Hepatic stellate cell (primary cell): Measurements from ENCODE around the gene YPEL2.
A peak's percentile ranks its signal among the peaks of the same experiment; 100 is the strongest.
"Not testable (repeated sequence)": the region's sequence is repeated elsewhere in the genome, so short reads cannot be mapped to it uniquely, and the experiment has no call there.

ENCODE experiments used
- DNase-seq: peaks from one replicate; pipeline ENCODE4 v3.0.0; 2011; ENCODE audit warnings: low spot score

The YPEL2 gene, protein sequence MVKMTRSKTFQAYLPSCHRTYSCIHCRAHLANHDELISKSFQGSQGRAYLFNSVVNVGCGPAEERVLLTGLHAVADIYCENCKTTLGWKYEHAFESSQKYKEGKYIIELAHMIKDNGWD

GRCh38 chr17:59331129-59331928, at the start of gene YPEL2:
Gene YPEL2, plus strand, starts transcription at chr17:59331655. Its CDS starts 21,755 bp downstream, at chr17:59353410.
- DNase-seq: peak; percentile 98

GRCh38 chr17:59284317-59284716, 47.1 kb upstream of the YPEL2 start:
- DNase-seq: no peak

GRCh38 chr17:59287452-59287851, 44.0 kb upstream of the YPEL2 start:
- no peak for DNase-seq

- DNase-seq: no peak
Observed at GRCh38 chr17:59287891-59288290, 43.6 kb upstream of the YPEL2 start.

DNA sequence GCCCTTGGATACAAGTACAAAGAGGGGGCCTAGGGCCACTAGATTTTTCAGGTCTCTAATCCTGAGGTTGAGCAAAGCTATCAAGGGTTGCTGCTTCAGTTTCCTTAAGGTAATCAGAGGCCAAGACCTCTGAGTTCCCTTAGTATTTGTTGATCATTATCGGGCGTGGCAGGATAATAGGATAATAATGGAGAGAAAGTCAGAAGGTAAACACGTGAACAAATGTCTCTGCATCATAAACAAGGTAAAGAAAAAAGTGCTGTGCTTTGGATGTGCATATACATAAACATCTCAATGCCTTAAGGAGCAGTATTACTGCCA, 41.5 kb upstream of the YPEL2 start:
- no peak for DNase-seq

DNA sequence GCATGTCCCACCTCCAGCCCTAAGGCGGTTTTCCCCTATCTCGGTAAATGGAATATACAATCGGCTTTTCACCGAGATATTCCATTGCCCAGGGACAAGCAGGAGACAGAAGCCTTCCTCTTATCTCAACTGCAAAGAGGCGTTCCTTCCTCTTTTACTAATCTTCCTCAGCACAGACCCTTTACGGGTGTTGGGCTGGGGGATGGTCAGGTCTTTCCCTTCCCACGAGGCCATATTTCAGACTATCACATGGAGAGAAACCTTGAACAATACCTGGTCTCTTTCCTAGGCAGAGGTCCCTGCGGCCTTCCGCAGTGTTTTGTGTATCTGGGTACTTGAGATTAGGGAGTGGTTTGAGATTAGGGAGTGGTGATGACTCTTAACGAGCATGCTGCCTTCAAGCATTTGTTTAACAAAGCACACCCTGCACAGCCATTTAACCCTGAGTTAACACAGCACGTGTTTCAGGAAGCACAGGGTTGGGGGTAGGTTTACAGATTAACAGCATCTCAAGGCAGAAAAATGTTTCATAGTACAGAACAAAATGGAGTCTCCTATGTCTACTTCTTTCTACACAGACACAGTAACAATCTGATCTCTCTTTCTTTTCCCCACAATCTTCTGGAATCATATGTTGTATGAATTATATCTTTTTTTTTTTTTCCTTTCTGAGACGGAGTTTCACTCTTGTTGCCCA, 41.0 kb upstream of the YPEL2 start:
- DNase-seq: not testable (repeated sequence)

GRCh38 chr17:59292174-59292523, 39.3 kb upstream of the YPEL2 start:
- no peak for DNase-seq

DNA sequence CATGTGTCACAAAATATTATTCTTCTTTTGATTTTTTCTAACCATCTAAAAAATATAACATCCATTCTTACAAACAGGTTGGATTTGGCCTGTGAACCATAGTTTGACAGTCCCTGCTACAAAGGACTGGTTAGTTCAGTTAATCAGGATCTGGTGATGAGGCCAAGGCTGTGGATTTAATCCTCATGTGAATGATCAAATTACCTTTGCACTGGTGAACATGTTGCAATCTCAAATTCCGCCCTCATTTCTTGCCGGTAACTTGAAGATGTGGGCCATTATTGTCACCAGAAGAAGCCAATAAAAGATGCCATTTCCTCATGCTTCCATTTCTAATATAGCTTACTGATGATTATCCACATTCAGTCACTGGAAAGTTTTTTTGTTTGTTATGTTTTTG, 35.3 kb upstream of the YPEL2 start:
- no peak for DNase-seq

DNA sequence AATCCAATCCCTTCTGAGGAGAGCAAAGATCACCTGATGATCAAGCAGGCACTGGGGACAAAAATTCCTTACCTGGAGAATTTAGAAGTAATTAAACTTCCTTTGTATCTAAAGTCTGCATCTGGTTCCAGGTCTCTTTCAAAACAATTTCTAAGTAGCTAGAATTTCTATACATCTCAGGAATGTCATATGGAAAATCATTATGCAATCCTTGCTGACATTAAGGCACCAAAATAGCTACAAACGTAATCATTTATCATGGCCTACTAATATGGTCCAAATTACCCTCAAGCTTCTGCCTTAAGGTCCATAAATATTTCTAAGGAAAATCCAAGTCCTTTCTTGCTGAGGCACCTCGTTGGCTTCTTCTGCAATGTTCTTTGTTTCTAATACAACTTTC, 32.9 kb upstream of the YPEL2 start:
- no peak for DNase-seq

GRCh38 chr17:59299400-59300092, 31.9 kb upstream of the YPEL2 start:
- no peak for DNase-seq

- DNase-seq: no peak
Observed at GRCh38 chr17:59300941-59301340, 30.5 kb upstream of the YPEL2 start.

- DNase-seq: no peak
Observed at GRCh38 chr17:59304811-59305210, 26.6 kb upstream of the YPEL2 start.

- no peak for DNase-seq
Observed at GRCh38 chr17:59310263-59310920, 21.1 kb upstream of the YPEL2 start.

- peak; percentile 51 for DNase-seq
Observed at GRCh38 chr17:59311051-59311468, 20.4 kb upstream of the YPEL2 start.

DNA sequence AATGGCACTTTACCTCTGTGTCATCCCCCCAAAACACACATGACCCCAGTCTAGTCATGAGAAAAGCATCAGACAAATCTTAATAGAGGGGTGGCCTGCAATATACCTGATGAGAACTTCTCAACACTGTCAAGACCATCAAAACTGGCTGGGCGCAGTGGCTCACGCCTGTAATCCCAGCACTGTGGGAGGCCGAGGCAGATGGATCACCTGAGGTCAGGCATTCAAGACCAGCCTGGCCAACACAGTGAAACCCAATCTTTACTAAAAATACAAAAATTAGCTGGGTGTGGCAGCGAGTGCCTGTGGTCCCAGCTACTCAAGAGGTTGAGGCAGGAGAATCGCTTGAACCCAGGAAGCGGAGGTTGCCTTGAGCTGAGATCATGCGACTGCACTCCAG, 19.9 kb upstream of the YPEL2 start:
- not testable (repeated sequence) for DNase-seq

- no peak for DNase-seq
Observed at GRCh38 chr17:59315866-59316265, 15.6 kb upstream of the YPEL2 start.

GRCh38 chr17:59327121-59327980, 4.1 kb upstream of the YPEL2 start:
- no peak for DNase-seq

GRCh38 chr17:59327981-59328290, 3.5 kb upstream of the YPEL2 start:
- DNase-seq: no peak

- DNase-seq: no peak
Observed at GRCh38 chr17:59328601-59329000, 2.9 kb upstream of the YPEL2 start.

- DNase-seq: peak; percentile 70
Observed at GRCh38 chr17:59329176-59330052, 2.0 kb upstream of the YPEL2 start.
